Occipital lobe (tissue), 2 donors: ENCODE results near the gene PRICKLE3. TPM values are rescaled to one million over a fixed set of nuclear protein-coding genes. Genes with fewer than 3 reads are reported as not detected.
"Not testable (repeated sequence)": the region's sequence is repeated elsewhere in the genome, so short reads cannot be mapped to it uniquely, and the experiment has no call there.

ENCODE experiments used
- DNase-seq: peaks from one replicate; lab custom pipeline; 2025; lab: John Stamatoyannopoulos, UW
- total RNA-seq: library from RNA; depleted of rRNA; stranded (reverse); fragments of >200 nt; gene quantifications from one replicate; pipeline ENCODE4 v1.2.3, GENCODE V29; 2014

Gene PRICKLE3
- total RNA-seq, 1 donor from 2014 or later = 0.47 TPM

DNA sequence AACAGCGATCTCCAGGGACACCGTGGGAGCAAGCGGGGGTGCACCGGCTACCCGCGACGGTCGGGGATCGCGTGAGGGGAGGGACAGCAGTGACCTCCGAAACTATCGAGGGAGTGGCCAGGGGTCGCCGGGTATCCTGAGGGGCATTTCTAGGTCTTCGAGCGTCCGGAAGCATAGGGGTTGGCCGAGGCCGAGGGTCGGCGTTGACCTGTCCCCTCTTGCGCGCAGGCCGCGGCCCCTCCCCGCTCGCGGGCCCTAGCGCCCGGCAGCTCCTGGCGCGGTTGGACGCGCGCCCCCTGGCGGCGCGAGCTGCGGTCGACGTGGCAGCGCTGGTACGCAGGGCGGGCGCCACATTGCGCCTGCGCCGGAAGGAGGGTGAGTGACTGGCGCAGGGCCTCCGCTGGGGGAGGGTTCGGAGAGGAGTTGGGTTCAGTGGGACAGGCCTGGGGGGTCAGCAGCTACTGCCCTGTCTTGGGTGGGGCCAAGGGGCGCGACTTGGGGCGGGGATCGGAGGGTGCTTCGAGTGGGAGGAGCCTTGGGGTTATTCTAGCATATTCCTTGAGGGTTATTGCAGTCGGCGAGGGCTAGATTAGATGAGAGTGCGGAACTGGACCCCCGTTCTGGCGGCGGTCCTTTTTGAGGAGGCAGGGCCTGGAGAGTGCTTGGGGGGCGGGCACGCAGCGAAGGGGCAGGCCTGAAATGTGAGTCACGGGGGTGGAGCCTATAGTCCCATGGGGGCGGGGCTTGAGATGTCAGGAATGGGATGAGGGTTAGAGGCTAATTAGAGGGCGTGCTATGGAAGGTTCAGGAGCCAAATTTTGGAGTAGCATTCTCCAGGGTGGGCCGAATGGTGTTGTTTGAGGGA lies 22.4 kb downstream of the PRICKLE3 start:
- DNase-seq = peak; percentile 78

DNA sequence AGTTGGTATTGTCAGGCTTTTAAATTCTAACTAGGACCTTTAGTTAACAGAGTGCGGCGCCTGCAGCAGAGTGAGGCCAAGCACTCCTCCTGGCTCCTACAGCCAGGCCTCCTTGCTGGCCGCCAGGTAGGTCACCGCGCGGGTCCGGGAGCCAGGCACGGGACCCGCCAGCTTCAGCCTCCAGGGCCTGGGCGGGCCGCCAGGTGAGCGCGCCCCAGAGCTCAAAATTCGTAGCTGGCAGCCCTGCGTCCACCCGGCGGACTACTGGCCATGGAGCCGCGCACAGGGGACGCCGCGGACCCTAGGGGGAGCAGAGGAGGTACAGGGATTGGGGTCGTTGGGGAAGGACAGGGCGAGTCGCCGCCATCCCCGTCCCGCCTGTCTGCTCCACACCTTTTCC lies 23.6 kb downstream of the PRICKLE3 start, which contains the start of gene MAGIX:
Gene MAGIX, plus strand, starts transcription at position 139 of the 400 bp plus-strand sequence. Its CDS starts 132 bp downstream, at position 271.
- DNase-seq = no peak

DNA sequence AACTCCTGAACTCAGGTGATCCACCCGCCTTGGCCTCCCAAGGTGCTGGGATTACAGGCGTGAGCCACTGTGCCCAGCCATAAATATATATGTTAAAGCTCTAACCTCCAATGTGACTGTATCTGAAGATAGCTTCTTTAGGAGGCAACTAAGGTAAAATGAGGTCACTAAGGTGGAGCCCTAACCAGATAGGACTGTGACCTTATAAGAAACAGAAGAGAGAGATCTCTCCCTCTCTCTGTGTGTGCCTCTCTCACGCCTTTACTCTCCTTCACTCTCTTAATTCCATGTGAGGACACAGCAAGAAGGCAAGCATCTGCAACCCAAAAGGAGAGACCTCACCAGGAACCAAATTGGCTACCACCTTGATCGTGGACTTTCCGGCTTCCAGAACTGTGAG lies 24.5 kb downstream of the PRICKLE3 start:
- no peak for DNase-seq

DNA sequence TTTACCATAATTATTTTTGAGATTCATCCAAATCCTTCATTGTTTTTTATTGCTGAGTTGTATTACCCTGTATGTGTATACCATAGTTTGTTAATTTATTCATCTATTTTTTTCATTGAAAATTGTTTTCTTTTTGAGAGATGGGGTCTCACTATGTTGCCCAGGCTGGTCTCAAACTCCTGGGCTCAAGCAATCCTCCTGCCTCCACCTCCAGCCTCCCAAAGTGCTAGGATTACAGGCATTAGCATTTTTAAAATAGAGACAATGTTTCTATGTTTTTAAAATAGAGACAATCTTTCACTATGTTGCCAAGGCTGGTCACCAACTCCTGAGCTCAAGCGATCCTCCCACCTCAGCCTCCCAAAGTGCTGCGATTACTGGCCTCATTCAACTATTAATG lies 25.3 kb downstream of the PRICKLE3 start:
- no peak for DNase-seq

DNA sequence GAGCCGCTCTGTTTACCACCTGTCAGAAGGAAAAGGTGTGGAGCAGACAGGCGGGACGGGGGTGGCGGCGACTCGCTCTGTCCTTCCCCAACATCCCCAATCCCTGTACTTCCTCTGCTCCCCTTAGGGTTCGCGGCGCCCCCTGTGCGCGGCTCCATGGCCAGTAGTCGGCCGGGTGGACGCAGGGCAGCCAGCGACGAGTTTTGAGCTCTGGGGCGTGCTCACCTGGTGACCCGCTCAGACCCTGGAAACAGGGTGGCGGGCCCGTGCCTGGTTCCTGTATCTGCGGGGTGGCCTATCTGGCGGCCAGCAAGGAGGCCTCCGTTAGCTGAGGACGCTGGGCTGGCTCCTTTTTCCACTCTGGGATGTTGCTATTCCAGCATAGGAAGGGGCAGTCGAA lies 29.0 kb downstream of the PRICKLE3 start:
- DNase-seq = no peak

DNA sequence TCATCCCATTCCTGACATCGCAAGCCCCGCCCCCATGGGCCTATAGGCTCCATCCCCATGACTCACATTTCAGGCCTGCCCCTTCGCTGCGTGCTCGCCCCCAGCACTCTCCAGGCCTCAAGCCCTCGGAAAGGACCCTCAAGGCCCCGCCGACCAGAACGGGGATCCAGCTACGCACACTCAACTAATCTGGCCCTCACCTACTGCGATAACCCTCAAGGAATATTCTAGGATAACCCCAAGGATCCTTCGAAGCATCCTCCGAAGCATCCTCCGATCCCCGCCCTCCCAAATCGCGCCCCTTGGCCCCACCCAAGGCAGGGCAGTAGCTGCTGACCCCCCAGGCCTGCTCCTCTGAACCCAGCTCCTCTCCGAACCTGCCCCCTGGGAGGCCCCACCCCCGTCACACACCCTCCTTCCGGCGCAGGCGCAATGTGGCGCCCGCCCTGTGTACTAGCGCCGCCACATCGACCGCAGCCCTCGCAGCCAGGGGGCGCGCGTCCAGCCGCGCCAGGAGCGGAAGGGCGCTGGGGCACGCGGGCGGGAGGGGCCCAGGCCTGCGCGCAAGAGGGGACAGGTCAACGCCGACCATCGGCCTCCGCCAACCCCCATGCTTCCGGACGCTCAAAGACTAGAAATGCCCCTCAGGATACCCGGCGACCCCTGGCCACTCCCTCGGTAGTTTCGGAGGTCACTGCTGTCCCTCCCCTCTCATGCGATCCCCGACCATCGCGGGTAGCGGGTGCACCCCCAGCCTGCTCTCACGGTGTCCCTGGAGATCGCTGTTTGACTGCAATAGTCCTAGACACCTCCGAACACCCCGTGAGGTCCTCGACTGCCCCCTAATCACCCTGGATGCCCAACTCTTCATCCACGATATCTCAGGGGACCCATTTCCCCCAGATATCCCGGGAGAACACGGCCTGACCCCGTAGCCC lies 30.0 kb downstream of the PRICKLE3 start:
- peak; percentile 76 for DNase-seq

DNA sequence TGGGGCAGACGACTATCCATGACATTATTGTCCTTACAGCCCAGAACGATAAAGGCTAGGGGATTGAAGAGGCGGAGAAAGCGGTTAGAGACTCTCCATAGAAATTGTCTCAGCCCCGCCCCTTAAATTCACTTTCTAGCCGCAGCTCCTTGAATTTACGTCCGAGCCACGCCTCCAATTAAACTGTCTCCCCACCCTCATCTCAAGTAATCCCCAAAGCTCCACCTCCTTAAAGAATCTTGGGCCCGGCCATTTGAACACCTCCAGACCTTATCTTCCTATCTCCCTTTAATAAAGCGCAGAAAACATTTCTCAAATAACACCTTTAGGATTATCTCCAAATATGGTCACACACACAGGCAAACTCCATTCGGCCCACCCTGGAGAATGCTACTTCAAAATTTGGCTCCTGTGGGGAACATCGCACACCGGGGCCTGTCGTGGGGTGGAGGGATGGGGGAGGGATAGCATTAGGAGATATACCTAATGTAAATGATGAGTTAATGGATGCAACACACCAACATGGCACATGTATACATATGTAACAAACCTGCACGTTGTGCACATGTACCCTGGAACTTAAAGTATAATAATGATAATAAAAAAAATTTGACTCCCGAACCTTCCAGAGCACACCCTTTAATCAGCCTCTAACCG lies 30.8 kb downstream of the PRICKLE3 start:
- DNase-seq = peak; percentile 25

DNA sequence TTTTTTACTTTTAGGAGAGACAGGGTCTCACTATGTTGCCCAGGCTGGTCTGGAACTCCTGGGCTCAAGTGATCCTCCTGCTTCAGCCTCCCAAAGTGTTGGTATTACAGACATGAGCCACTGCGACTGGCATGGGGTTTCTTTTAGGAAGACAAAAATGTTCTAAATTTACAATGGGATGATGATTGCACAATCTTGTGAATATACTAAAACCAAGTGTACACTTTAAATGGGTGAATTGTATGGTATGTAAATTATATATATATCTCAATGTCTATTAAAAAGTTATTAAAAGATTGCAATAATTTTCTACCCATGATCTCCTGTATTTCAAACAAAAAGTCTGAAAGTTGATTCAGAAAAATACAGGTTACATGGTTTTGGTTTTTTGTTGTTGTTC lies 32.7 kb downstream of the PRICKLE3 start:
- DNase-seq = no peak

DNA sequence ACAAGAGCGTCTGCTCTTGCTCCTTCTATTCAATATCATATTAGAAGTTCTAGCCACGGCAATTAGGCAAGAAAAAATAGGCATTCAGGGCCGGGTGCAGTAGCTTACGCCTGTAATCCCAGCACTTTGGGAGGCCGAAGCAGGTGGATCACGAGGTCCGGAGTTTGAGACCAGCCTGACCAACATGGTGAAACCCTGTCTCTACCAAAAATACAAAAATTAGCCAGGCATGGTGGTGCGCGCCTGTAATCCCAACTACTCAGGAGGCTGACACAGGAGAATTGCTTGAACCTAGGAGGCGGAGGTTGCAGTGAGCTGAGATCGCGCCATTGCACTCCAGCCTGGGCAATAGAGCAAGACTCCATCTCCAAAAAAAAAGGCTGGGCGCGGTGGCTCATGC lies 36.9 kb downstream of the PRICKLE3 start:
- not testable (repeated sequence) for DNase-seq

DNA sequence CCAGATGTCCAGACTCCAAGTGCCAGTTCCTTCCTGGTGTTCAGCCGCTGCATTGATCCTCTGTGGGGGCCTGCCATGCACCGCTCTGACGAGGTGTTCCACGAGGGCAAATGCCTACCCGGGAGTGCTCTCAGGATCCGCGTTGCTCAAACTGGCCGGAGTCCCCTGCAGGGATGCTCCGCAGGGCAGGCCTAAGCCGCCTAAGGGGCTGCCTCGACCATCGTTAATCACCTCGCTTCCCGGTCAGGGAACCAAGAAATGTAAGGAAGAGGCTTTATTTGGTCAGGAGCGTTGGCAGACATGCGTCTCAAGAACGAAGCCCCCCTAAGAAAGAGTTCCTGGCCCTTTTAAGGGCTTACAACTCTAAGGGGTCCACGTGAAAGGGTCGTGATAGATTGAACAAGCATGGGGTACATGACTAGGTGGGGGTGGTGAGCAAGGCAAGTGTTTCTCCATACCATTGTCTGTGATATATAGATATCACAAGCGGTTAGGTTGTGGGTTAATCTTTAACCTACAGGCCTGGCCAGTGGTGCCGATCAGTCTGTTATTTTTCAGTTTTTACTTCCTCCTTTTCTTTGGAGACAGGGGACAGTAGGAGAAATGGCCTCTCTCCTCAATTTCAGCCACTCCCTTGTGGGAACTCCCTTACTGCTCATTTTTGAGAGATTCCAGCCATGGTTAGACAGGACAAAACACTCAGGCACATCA lies 37.6 kb downstream of the PRICKLE3 start:
- DNase-seq = not testable (repeated sequence)

DNA sequence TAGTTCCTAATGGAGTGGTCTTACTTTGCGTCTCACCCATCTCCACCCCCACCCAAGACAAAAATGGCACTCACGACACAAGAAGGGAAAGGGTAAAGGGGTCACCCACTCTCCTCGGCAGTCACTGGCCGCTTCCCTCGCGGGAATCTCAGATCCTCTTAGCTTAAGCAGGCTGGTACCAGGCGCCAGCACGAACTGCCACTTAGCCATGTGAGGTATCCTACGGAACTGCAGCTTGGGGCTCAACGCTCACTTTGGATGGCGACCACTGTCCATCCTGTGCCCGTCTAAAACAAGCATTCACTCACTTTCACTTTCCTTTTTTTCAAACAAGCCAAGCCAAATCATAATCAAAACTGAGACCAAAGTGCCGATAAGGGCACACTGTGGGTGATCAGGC lies 38.2 kb downstream of the PRICKLE3 start:
- DNase-seq = no peak

DNA sequence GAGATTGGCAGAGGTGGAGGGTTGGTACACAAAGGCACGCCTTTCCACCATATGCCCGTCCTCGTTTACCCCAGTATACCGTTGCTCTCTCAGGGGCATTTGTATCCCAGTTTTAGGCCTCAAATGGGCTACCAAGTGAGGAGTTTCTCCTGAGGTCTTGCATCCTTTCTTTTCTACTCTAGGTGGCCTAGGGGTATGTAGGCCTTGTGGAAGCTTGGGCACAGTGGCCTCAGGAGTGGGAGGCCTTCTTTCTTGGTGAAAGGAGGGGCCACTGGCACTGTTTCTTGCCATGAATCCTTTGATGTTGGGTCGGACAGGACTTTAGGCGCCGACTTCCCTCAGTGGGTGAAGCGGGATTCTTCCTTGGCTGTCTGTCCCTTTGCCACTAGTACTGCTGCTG lies 38.9 kb downstream of the PRICKLE3 start:
- no peak for DNase-seq

DNA sequence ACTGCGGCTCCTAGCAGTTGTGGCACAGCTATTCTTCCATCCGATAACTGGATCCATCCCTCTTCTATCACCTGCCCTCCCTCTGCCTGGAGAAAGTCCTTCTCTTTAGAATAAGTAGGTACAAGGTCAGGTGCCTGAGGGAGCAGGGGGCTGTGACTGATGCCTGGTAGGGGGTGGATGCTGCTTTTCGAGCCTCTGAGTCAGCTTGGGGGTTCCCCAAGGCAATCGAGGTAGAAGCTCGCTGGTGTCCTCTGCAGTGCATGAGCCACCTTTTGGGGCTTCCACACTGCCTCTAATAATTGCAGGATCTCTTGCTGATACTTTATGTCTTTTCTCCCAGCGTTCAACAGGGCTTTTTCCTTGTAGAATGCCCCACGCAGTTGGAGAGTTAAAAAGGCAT lies 43.0 kb downstream of the PRICKLE3 start:
- DNase-seq = not testable (repeated sequence)

DNA sequence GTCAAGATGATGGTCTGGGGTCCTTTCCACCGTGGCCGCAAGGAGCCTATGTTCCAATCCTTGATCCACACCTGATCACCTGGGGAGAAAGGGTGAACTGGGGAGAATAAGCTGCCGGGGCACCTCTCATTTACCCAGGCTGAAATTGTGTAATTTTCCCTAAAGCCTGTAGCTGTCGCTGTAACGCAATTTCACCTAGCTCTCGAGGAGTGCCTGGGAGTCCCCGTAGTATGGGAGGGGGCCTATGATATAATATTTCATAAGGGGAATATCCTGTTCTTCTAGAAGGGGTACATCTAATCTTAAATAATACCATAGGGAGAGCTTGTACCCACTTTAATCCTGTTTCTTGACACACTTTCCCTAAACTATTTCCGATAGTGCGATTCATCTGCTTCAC lies 43.9 kb downstream of the PRICKLE3 start:
- DNase-seq = not testable (repeated sequence)

DNA sequence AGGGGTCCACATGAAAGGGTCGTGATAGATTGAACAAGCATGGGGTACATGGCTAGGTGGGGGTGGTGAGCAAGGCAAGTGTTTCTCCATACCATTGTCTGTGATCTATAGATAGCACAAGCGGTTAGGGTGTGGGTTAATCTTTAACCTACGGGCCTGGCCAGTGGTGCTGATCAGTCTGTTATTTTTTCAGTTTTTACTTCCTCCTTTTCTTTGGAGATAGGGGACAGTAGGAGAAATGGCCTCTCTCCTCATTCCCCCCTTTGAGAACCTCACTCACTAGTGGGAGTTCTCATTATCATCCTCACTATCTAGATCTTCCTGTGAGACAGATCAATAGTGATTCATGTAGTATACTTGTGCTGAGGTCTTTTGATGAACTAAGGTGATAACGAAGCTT lies 46.5 kb downstream of the PRICKLE3 start:
- DNase-seq = no peak

DNA sequence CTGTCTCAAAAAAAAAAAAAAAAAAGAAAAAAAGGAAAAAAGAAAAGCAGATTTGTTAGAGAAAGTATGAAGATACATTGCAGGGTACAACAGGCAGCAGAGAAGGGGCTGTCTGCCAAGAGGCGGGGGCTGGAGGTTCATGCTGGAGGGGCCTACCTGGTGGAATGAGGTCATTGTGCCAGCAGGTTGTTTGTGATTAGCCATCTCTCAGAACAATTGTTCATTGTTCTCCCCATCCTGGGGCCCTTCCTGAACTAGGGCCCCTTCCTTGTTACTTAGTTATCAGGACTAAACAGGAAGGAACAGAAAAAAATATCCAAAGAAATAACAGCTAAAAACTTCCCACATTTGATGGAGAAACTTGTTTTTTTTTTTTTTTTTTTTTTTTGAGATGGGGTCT lies 48.7 kb downstream of the PRICKLE3 start:
- no peak for DNase-seq

DNA sequence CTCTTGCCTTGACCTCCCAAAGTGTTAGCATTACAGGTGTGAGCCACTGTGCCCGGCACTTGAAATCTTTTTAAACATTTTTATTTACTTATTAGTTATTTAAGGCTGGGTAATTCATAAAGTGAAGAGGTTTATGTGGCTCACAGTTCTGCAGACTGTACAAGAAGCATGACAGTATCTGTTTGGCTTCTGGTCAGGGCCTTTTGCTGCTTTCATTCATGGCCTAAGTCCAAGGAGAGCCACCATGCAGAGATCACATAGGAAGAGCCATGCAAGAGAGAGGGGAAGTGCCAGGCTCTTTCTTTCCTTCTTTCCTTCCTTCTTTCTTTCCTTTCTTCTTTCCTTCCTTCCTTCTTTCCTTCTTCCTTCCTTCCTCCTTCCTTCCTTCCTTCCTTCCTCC lies 52.4 kb downstream of the PRICKLE3 start:
- DNase-seq = no peak

DNA sequence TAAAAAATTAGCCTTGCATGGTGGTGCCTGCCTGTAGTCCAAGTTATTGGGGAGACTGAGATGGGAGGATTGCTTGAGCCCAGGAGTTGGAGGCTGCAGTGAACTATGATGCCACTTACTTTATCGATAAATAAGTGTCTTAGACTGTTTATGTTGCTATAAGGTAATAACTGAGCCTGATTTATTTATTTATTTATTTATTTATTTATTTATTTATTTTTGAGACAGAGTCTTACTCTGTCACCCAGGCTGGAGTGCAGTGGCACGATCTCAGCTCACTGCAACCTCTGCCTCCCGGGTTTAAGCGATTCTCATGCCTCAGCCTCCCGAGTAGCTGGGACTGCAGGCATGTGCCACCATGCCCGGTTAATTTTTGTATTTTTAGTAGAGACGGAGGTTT lies 53.9 kb downstream of the PRICKLE3 start:
- not testable (repeated sequence) for DNase-seq

DNA sequence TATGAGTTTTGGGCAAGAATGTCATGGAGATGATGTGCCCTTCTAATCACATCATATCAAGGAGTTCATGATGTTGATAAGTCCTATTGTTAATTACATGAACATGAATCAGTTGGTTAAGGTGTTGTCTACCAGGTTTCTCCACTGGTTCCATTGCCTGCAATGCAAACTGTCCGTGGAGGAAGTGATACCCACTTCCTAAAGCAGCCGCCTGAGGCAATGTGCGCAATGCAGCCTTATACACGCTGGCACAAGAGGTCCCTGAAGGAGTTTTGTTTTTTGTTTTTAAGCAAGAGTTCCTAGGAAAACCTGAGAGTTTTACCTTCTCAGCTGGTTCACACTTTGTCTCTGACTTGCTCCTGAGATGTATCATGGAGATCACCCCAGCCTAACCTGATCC lies 56.7 kb downstream of the PRICKLE3 start:
- no peak for DNase-seq

DNA sequence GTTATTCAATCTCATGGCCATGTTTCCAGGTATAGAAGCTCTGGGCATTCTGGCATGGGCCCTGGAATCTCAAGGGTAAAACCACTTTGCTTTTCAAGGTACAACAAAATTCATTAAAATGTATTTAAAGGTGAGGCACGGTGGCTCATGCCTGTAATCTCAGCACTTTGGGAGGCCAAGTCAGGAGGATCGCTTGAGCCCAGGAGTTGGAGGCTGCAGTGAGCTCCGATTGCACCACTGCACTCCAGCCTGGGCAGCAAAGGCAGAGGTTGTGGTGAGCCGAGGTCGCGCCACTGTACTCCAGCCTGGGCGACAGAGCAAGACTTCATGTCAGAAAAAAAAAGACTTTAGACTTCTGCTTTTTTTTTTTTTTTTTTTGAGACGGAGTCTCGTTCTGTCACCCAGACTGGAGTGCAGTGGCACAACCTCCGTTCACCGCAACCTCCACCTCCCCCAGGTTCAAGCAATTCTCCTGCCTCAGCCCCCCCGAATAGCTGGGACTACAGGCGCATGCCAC lies 58.4 kb downstream of the PRICKLE3 start:
- not testable (repeated sequence) for DNase-seq
